Upper lobe of left lung (tissue), 6 donors: ENCODE measurements around the gene MINAR1. TPM values are rescaled to one million over a fixed set of nuclear protein-coding genes. Genes with fewer than 3 reads are reported as not detected.

Source experiments
- ATAC-seq, 2 donors: fragments of 200-7000 bp; cut with Tn5 transposase; one replicate each; pipeline ENCODE4 v1.9.1; 2022; ENCODE audit warnings: mild to moderate bottlenecking in 2 of 2, moderate library complexity in 2 of 2; ENCODE audit not compliant: low FRiP score in 2 of 2
- DNase-seq, 2 donors: peaks; one replicate each; pipeline ENCODE4 v3.0.0-alpha.2; 2019 to 2020
- H3K27ac ChIP-seq, 4 donors: fragments of 200-600 bp; sonication (generic); one replicate each; pipeline ENCODE4 v1.5.1; 2016 to 2019
- H3K27me3 ChIP-seq, 4 donors: fragments of 200-600 bp; sonication (generic); one replicate each; pipeline ENCODE4 v1.5.1; 2017 to 2019
- H3K36me3 ChIP-seq, 4 donors: fragments of 200-600 bp; sonication (generic); one replicate each; pipeline ENCODE4 v1.5.1; 2016 to 2019
- H3K4me1 ChIP-seq, 4 donors: fragments of 200-600 bp; sonication (generic); one replicate each; pipeline ENCODE4 v1.5.1; 2018 to 2019
- H3K4me3 ChIP-seq, 4 donors: fragments of 200-600 bp; sonication (generic); one replicate each; pipeline ENCODE4 v1.5.1; 2017 to 2019; ENCODE audit warnings: mild to moderate bottlenecking in 2 of 4, moderate library complexity in 1 of 4
- H3K9me3 ChIP-seq, 4 donors: fragments of 200-600 bp; sonication (generic); one replicate each; pipeline ENCODE4 v1.5.1; 2018 to 2019
- CTCF ChIP-seq, 6 experiments: fragments of 450-650 bp in 4 of 6; fragments of 200-600 bp in 2 of 6; sonication (generic) in 2 of 6; IDR thresholded peaks; one replicate each; pipeline ENCODE4 v1.5.1; 2016 to 2019; ENCODE audit warnings: antibody characterized with exemption in 6 of 6
- EP300 ChIP-seq, 4 donors: sonication (generic); formaldehyde crosslinking; IDR thresholded peaks; one replicate each; pipeline ENCODE4 v1.5.1; 2017; ENCODE audit warnings: antibody characterized with exemption in 4 of 4, control low read depth in 2 of 4
- POLR2A ChIP-seq, 4 donors: fragments of 450-650 bp; IDR thresholded peaks; one replicate each; pipeline ENCODE4 v1.5.1; 2016 to 2017; ENCODE audit warnings: antibody characterized with exemption in 4 of 4, mild to moderate bottlenecking in 2 of 4
- POLR2AphosphoS5 ChIP-seq, 2 donors: sonication (generic); formaldehyde crosslinking; IDR thresholded peaks; one replicate each; pipeline ENCODE4 v1.5.1; 2017; ENCODE audit warnings: antibody characterized with exemption in 2 of 2
- WGBS, 2 donors: methylation state at CpG; one replicate each; pipeline ENCODE4 v1.1.5; 2017 to 2018; 5-methylcytosine and 5-hydroxymethylcytosine counted together
- total RNA-seq, 6 donors: library from RNA; depleted of rRNA in 4 of 6; stranded (reverse); fragments of >200 nt in 4 of 6; gene quantifications; one replicate each; pipeline versions ENCODE4 v1.1.0 to v1.2.1, GENCODE V29; 2016 to 2021
- donor health status: DM: no; HTN: no; CAD: no; lungs with moderate emphysema.
- donor health status: DM: no; HTN: yes; CAD: no; lungs with severe emphysema.

The MINAR1 gene
- total RNA-seq, 6 donors from 2014 or later: 0.15 to 0.67 (median 0.30) TPM; not detected in 1

- DNase-seq: no peak
- no peaks in the 10 kb centered on the region for H3K4me1 ChIP-seq
- H3K27me3 ChIP-seq: no peaks in the 10 kb centered on the region
- H3K9me3 ChIP-seq: no peaks in the 10 kb centered on the region
- H3K27ac ChIP-seq: no peak overlapping the region
- peak; percentile 28 to 34 for ATAC-seq
- no peaks in the 10 kb centered on the region for H3K36me3 ChIP-seq
- 83 to 90% methylated on average over 4 of the region's 4 CpGs for WGBS, 2 donors
- TF ChIP-seq EP300 (IDR thresholded peaks at IDR 0.05): no peak
- TF ChIP-seq POLR2A (IDR thresholded peaks at IDR 0.05): no peak
- no peak for TF ChIP-seq CTCF (IDR thresholded peaks at IDR 0.05)
- TF ChIP-seq POLR2AphosphoS5 (IDR thresholded peaks at IDR 0.05): no peak
- H3K4me3 ChIP-seq: no peak overlapping the region
Observed at GRCh38 chr15:79452244-79453051, 20.3 kb downstream of the MINAR1 start.

GRCh38 chr15:79453446-79453845 lies 21.3 kb downstream of the MINAR1 start:
- Histone ChIP-seq H3K36me3 (no peaks in the 10 kb centered on the region), H3K9me3 (no peaks in the 10 kb centered on the region), H3K4me1 (no peaks in the 10 kb centered on the region), H3K4me3 (no peak overlapping the region), H3K27me3 (no peaks in the 10 kb centered on the region), H3K27ac (no peak overlapping the region)
- 84 to 87% methylated on average over 3 of the region's 3 CpGs for WGBS, 2 donors
- DNase-seq: no peak
- ATAC-seq: no peak
- TF ChIP-seq POLR2AphosphoS5 (IDR thresholded peaks at IDR 0.05) (no peak), CTCF (IDR thresholded peaks at IDR 0.05) (no peak), EP300 (IDR thresholded peaks at IDR 0.05) (no peak), POLR2A (IDR thresholded peaks at IDR 0.05) (no peak)

- DNase-seq (no peak), ATAC-seq (no peak)
- no peaks in the 10 kb centered on the region for H3K9me3 ChIP-seq
- 49 to 61% methylated on average over 3 of the region's 3 CpGs for WGBS, 2 donors
- TF ChIP-seq EP300 (IDR thresholded peaks at IDR 0.05) (no peak), CTCF (IDR thresholded peaks at IDR 0.05) (no peak), POLR2AphosphoS5 (IDR thresholded peaks at IDR 0.05) (no peak), POLR2A (IDR thresholded peaks at IDR 0.05) (no peak)
- H3K27ac ChIP-seq: no peak overlapping the region
- H3K4me3 ChIP-seq: no peak overlapping the region
- no peaks in the 10 kb centered on the region for H3K27me3 ChIP-seq
- H3K36me3 ChIP-seq: no peaks in the 10 kb centered on the region
- no peaks in the 10 kb centered on the region for H3K4me1 ChIP-seq
Observed at GRCh38 chr15:79454063-79454462, 21.9 kb downstream of the MINAR1 start.

- Histone ChIP-seq H3K27me3 (no peaks in the 10 kb centered on the region), H3K4me1 (no peaks in the 10 kb centered on the region), H3K4me3 (no peak overlapping the region), H3K27ac (no peak overlapping the region), H3K9me3 (no peaks in the 10 kb centered on the region), H3K36me3 (no peaks in the 10 kb centered on the region)
- ATAC-seq: no peak
- WGBS, 2 donors: 92 to 96% methylated on average over 4 of the region's 4 CpGs
- TF ChIP-seq CTCF (IDR thresholded peaks at IDR 0.05): no peak
- no peak for TF ChIP-seq POLR2A (IDR thresholded peaks at IDR 0.05)
- TF ChIP-seq POLR2AphosphoS5 (IDR thresholded peaks at IDR 0.05): no peak
- no peak for TF ChIP-seq EP300 (IDR thresholded peaks at IDR 0.05)
- DNase-seq: no peak
Observed at GRCh38 chr15:79455361-79455760, 23.2 kb downstream of the MINAR1 start.

- no peaks in the 10 kb centered on the region for H3K27me3 ChIP-seq
- DNase-seq: no peak
- no peak overlapping the region for H3K4me3 ChIP-seq
- H3K9me3 ChIP-seq: no peaks in the 10 kb centered on the region
- no peak overlapping the region for H3K27ac ChIP-seq
- 79 to 86% methylated on average over 6 of the region's 6 CpGs for WGBS, 2 donors
- ATAC-seq: no peak
- no peaks in the 10 kb centered on the region for H3K36me3 ChIP-seq
- no peak for TF ChIP-seq CTCF (IDR thresholded peaks at IDR 0.05)
- no peak for TF ChIP-seq POLR2A (IDR thresholded peaks at IDR 0.05)
- no peak for TF ChIP-seq POLR2AphosphoS5 (IDR thresholded peaks at IDR 0.05)
- TF ChIP-seq EP300 (IDR thresholded peaks at IDR 0.05): no peak
- no peaks in the 10 kb centered on the region for H3K4me1 ChIP-seq
Observed at GRCh38 chr15:79455943-79456342, 23.8 kb downstream of the MINAR1 start.
